GM21786 (cell line): ENCODE data around the gene MNX1.
A peak's percentile ranks its signal among the peaks of the same experiment; 100 is the strongest.

Experiments used
- ATAC-seq: cut with Tn5 transposase; IDR thresholded peaks from one replicate; pipeline ENCODE4 v1.9.1; 2021; ENCODE audit not compliant: unreplicated experiment

MNX1 gene

GRCh38 chr7:157003756-157004520 is 6.5 kb downstream of the MNX1 start:
- ATAC-seq, result no peak

- ATAC-seq, result no peak
These were observed 7.1 kb downstream of the MNX1 start for GRCh38 chr7:157003445-157003755.

DNA sequence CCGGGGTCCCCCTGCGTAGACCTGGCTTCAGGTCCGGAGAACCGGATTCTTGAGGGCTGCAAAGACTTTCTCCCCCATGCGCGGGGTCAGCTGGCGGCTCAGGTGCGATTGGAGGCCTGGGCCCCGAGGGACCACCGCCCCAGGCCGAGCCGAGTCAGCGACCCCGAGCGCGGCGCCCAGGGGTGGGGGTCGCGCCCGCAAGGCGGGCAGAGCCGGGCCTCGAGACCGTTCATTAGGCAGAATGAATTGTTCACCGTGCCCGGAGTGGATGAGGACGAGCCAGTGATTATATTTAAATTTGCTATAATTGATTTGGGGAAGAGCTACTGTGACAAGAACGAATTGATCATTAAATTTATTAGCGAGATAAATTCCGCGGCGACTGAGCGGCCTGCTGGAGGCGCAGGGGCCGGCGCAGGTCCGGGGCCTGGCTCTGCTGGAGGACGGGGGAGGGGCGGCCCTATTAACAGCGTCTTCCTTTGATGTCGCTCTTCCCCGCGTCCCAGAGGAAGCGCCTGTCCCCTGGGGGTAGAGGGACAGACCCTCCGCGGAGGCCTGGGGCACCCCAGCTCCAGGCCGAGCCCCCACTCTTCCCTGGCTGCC is 7.5 kb downstream of the MNX1 start:
- no peak for ATAC-seq

DNA sequence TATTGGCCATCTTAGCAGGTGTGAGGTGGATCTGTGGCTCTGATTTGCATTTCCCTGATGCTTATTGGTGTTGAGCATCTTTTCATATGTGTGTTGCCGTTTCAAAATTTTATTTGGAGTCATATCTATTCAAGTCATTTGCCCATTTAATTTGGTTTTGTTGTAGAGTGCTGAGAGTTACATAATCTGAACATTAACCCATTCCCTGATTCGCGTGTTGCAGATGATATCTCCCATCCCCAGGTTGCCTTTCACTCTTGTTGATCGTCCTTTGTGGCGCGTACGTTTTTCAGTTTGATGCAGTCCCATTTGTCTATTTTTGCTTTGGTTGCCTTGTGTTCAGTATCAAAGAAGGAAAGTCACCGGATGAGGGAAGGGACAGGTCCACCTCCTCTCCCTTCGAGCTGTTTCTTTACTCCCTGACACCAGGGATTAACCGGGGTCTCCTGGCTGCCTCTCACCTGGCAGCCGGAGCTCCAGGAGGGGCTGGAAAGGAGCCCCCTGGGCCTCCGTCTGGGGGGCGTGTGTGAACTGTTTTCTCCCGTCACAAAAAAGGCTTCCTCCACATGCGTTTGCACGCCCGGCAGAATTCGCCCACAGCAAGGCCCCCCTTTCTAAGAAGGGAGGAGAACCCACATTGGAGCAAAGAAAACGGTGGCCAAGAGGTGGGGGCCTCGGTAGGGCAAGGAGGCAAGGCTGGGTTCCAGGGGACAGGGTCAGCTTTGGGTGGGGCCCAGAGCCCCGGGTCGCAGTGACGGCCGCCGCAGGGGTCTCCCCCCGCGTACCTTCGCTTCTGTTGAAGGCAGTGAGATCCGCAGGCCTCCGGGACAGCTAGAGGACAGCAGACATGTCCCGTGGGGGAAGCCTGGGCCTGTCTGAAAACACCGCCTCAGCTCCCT is 8.3 kb downstream of the MNX1 start:
- no peak for ATAC-seq

DNA sequence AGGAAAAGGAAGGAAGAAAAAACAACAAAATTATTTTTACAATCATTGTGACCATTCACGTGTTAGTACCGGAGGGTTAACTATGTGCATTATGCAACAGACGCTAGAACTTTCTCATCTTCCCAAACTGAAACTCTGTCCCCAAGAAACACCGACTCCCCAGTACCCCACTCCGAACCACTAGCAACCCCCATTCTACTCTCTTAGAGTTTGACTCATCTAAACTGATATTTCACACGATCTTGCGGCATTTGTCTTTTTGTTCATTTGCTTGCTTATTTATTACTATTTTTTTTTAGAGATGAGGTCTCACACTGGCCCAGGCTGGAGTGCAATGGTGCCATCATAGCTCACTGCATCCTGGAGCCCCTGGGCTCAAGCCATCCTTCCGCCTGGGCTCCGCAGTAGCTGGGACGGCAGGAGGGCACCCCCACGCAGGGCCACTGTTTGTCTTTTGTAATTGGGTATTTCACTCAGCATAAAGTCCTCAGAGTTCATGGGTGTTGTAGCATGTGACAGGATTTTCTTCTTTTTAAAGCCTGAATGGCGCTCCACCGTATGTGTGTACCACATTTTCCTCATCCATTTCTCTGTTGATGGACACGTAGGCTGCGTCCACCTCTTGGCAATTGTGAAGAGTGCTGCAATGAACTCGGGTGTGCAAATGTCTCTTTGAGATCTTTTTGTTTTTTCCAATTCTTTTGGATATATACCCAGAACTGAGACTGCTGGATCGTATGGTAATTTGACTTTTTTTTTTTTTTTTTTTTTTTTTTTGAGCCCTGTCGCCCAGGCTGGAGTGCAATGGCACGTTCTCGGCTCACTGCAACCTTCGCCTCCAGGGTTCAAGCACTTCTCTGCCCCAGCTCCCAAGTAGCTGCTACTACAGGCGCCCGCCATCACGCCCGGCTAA is 9.5 kb downstream of the MNX1 start:
- no peak for ATAC-seq

- peak; percentile 34 for ATAC-seq
These were observed 10.3 kb downstream of the MNX1 start for GRCh38 chr7:156999958-157000726.

DNA sequence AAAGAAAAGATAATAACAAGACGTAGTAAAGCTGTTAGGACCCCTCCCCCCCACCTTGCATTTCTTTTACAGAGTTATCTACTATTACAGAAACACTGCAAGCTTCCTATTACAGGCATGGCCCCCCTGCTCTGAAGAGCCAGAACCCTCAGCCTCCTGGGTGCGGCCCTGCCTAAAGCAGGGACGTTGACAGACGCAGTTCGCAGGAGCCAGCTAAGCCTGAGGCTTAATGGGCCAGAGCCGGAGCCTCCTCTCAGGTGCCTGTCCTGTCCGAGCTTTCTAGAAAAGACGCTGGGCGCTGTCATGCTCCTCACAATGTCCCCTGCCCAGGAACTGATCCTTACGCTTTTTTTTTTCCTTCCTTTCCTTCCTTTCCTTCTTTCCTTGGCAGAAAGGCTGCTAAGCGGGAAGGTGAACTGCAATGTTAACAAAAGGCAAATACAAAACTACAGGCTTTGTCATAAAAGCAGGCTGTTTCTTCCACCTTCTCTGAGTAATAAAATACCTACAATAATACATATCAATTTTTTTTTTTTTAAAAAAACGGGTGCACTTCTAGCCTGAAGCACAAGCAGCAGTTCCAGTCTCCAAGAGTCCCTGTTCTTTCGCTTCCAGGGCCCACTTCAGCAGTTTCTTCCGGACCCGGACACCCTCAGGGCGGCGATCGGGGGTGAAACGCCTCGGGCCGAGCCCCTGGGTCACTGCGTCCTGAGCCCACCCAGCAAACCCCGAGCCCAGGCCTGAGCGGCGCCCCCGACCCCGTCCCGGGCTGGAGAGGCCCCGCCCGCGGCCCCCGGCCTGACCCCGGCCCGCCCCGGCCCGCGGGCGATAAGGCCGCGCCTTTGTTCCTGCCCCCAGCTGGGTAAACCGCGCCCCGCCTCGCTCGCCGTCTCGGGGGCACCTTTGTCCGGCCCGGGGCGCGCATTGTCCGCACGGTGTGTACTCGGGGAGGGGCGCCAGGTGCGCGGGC is 11.2 kb downstream of the MNX1 start:
- ATAC-seq, result no peak

GRCh38 chr7:156994417-156994816 is 16.0 kb downstream of the MNX1 start:
- ATAC-seq, result no peak

DNA sequence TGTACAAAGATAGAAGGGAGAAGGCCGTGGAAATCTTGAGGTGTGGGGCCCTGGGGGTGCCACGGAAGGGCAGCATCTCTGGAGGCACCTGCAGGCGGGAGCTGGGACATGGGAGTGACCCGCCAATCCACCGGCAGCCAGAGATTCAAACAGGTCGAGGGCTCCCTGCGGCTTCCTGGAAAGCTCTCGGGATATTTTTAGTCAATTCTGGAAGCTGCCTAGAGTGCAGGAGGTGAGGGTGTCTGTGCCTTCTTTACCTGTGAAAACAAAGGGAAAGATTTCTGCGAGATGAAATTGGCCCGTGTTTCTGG is 16.6 kb downstream of the MNX1 start:
- ATAC-seq, result no peak

DNA sequence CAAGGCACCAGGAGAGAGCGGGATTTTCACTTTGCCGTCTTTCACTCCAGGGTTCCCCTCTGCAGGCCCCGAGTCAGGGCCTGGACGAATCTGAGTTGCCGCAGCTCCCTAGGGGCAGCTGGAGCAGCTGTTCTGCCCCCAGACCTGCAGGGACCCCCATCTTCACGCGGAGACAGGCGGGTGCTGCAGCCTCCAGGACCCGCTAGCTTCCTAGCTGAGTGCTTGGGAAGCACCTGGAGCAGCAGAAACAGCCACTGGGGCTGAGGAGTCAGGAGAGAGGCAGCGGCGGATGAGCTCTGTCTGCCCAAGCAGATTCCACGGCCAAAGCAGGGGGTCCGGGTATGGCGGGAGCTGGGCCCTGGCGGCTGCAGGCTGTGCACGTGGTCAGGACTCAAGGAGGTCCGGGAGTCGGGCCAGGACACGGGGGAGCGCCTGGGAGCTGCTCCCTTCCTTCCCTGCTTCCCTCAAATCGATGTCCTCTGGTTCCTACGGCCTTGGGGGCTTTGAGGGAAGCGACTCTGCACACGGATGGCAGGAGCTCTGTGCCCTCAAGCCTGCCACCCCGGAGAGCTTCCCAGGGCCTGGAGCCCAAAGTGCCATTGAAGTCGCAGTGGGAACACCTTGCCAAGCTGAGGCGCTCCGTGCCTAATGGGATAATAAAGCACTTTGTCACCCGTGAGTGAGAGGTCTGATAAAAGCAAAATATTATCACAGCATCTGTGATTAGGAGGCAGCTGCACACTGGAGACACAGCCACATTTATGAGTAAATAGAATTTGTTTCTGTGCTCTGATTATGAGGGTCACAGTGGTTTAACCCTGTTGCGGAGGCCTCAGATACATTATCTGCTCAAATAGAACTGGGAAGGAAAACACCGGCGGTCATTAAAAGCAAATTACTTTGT is 17.2 kb downstream of the MNX1 start:
- no peak for ATAC-seq

DNA sequence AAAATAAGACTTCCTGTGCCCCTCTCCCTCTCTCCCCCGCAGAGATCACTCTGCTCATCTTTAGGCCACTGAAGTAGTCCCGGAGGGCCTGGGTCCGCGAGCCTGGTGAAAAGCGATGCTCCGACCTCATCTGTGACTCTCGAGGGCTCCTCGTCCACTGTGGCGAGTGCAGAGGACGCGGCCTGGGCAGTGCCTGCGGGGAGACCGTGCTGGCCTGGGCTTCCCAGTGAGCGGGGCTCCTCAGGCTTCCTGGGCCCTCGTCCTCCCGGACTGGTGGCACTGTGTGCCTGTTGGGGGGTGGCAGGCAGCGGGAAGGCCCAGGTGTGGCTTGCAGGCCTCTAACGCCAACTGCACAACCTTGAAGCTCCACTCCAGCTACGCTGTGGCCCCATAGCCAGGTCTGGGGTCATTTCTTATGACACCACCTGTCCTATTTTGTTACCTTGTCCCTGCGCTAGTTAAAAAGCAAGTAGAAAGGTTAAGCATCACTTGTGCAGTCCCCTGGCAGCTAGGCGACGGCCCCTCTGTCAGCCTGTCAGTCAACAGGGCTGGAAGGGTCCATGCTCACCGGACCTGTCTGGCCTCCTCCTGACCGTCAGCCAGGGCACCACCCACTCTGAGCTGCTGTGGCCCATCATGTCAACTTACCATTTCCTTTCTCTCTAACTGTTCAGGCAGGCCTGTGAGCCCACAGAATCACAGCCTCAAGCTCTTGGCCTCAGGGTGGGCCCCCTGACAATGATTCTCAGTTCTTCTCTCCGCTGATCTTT is 20.5 kb downstream of the MNX1 start:
- no peak for ATAC-seq

DNA sequence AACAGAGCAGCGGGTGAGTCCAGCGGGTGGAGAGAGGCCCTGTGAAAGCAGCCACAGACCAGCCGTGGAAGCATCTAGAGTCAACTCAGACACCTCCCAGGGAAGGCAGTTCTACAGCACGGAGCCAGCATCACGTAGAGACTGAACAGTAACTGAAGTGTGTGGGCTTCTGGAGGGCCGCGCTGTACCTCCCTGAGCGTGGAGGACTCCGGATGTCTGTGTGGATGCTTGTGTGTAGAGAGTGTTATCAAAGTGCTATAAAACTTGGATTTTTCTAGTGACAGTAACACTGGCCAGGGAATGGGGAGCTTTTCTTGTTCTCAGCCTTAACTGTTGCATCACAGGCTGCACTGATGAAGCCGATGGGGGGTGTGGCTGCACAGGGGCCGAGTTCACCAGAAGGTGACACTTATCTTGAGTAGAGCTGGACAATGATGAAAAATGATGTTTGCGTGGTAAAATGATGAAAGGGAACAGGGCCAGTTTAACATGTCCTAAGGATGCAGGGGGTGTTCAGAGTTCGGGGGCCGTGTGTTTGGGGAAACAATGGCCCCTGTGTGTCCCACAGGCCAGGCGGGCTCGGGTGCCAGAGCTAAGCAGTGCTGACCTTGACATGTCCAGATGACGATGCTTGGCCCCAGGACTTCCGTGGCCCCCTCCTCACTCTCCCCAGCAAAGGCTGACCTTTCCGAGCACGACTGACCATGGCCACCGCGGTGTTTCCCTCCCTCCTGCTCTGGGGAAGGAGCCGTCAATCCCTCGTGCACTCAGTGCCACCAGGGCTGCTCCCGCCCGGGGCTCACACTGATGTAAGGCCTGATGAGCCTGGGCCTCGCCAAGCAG is 21.9 kb downstream of the MNX1 start:
- no peak for ATAC-seq

DNA sequence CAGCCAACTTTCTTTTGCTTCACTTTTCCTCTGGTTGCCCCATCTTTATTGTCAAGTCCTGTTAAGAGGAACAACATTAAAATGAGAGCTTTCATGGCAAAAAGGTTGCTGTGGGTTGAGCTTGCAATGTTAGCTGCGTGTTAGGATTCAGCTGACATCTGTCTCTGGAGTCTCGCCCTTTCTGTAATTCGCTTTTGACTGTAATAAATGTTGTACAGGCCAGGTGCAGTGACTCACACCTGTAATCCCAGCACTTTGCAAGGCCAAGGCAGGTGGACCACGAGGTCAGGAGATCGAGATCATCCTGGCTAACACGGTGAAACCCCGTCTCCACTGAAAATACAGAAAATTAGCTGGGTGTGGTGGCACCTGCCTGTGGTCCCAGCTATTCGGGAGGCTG is 24.1 kb downstream of the MNX1 start:
- ATAC-seq, result no peak

DNA sequence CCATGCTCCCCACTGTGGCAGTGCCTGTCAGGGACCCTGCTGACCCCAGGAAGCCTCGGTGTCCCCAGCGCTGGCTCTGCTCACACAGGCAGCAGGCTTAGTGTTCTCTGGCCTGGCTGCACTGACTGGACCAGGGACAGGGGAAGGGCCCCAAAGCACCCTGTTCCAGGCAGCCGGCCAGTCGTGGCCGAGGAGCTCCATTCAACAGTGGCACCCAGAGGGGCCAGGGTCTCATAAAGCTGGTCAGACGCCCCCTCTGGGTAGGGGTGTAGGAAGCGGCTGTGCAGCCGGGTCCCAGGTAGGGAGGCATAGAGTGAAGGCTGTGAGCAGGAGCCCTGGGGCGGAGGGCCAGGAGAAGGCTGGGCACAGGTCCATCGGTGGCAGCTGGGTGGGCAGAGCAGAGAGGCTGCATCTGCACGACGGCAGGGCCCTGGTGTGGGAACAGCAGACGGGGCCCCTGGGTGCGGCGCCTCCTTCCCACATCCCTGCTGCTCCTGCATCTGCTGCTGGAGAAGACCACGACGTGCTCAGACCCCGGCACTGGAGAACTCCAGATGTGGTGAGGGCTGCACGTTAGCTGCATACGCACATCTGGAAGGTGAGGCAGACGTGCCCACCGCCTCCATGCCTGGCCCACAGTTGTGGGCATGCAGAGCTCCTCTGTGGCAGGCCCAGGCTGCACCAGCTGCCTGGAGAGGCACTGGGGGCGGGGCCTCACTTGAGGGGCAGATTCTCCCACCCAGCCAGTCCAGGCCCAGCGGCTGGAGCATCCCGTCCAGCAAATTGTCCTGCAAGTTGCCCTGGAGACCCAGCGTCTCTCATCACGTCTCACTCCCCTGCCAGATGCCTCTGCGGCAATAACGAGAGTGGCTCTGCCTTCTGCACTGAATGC is 25.1 kb downstream of the MNX1 start:
- ATAC-seq, result no peak

DNA sequence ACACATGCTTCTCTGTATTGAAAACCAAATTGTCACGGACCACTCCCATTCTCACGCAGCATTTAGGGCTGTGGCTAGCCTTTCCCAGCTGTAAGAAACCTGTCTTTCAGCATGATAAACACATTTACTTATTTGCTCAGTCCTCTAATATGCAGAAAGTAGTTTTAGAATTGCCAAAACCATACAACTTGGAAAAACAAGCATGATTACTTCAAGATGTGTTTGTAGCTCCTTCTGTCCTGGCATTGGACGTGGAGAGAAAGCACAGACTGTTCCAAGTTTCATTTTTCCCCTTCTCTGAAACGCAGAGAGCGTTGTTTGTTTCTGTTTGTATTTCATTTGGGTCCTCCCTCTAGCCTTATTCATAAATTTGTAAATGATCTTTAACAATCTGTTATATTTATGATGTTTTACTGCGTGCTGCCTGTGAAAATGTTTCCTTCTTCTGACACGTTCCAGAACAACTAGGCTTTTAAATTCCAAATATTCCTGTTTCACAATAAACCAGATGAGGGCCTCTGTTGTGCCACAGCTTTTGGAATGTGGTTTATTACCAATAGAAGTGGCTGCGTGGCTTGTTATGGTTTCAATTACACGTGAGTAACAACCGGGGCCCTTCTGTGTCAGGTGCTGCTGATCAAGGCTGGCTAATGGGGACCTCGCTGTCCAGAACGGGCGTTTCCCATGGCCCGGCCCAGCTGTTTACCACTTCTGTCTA is 26.1 kb downstream of the MNX1 start:
- no peak for ATAC-seq
